Caco-2 (cell line): ENCODE data around the gene GJA5. TPM values are rescaled to one million over a fixed set of nuclear protein-coding genes. Genes with fewer than 3 reads are reported as not detected.

ENCODE experiments used
- BruUV-seq: library from RNA; stranded (reverse); fragments of 400-500 nt; replicated peaks from 2 replicates; lab custom pipeline; 2021; lab: Mats Ljungman, UMichigan
- CTCF ChIA-PET: fragments of 300-600 bp; sonication (Branson Sonifier 250); formaldehyde crosslinking; loops from one replicate; lab custom pipeline; 2022; ENCODE audit warnings: antibody characterized with exemption; lab: Charles Lee
- POLR2A ChIA-PET: fragments of 300-600 bp; sonication (Branson Sonifier 250); formaldehyde crosslinking; loops from one replicate; lab custom pipeline; 2022; ENCODE audit warnings: antibody characterized with exemption; lab: Charles Lee
- DNase-seq, 2 experiments: peaks; one replicate each; pipeline versions ENCODE4 v3.0.0 to v3.0.0-alpha.2; 2020 to 2022
- H3K27me3 ChIP-seq: replicated peaks from 2 replicates; pipeline ENCODE4 v1.6.0; 2011; ENCODE audit warnings: low read length; ENCODE audit not compliant: control insufficient read depth, insufficient read depth
- H3K36me3 ChIP-seq: 2 replicates; pipeline ENCODE4 v1.5.1; 2011; ENCODE audit warnings: low read length; ENCODE audit not compliant: control insufficient read depth, insufficient read depth
- H3K4me1 ChIP-seq: fragments of 250-450 bp; sonication (Bioruptor Pico); 2 replicates; pipeline ENCODE4 v1.5.1; 2020; ENCODE audit warnings: mild to moderate bottlenecking
- H3K4me3 ChIP-seq: 2 replicates; pipeline ENCODE4 v1.5.1; 2011; ENCODE audit warnings: low read depth, mild to moderate bottlenecking, control low read depth, low read length
- H3K9me3 ChIP-seq: fragments of 250-450 bp; sonication (Bioruptor Pico); 2 replicates; pipeline ENCODE4 v1.5.1; 2020; ENCODE audit warnings: mild to moderate bottlenecking, moderate library complexity
- H3K27ac Mint-ChIP-seq: one replicate; pipeline ENCODE4 v1.8.0; 2022; ENCODE audit warnings: mixed read lengths; ENCODE audit not compliant: unreplicated experiment
- H3K27me3 Mint-ChIP-seq: one replicate; pipeline ENCODE4 v1.8.0; 2022; ENCODE audit warnings: mixed read lengths; ENCODE audit not compliant: insufficient read depth, unreplicated experiment
- H3K36me3 Mint-ChIP-seq: one replicate; pipeline ENCODE4 v1.8.0; 2022; ENCODE audit warnings: mild to moderate bottlenecking, mixed read lengths; ENCODE audit not compliant: insufficient read depth, unreplicated experiment
- H3K4me1 Mint-ChIP-seq: one replicate; pipeline ENCODE4 v1.8.0; 2022; ENCODE audit warnings: low read depth, mixed read lengths; ENCODE audit not compliant: unreplicated experiment
- H3K4me3 Mint-ChIP-seq: one replicate; pipeline ENCODE4 v1.8.0; 2022; ENCODE audit warnings: mild to moderate bottlenecking, moderate library complexity, mixed read lengths; ENCODE audit not compliant: unreplicated experiment
- H3K9me3 Mint-ChIP-seq: one replicate; pipeline ENCODE4 v1.8.0; 2022; ENCODE audit warnings: mixed read lengths; ENCODE audit not compliant: unreplicated experiment
- intact Hi-C: fragments of 100-400 bp; cut with micrococcal nuclease; formaldehyde crosslinking; loops from one replicate; pipeline ENCODE4 v1.10.0; 2022; ENCODE audit not compliant: unreplicated experiment
- total RNA-seq: library from RNA; stranded (reverse); gene quantifications from 2 replicates; pipeline ENCODE4 v1.2.3, GENCODE V29; 2022
- TF ChIP-seq, protein P1 (sequence below), 2 experiments: fragments of 200-600 bp in 1 of 2; IDR thresholded peaks; 1 replicate in 1 of 2; 2 replicates in 1 of 2; pipeline versions ENCODE4 v1.5.1 to v1.8.0; 2011 to 2022; ENCODE audit warnings: antibody characterized with exemption in 1 of 2, control low read depth in 1 of 2, inconsistent platforms in 1 of 2, low read depth in 1 of 2, low read length in 1 of 2, mild to moderate bottlenecking in 1 of 2, moderate library complexity in 1 of 2; ENCODE audit not compliant: insufficient read depth in 1 of 2, severe bottlenecking in 1 of 2, unreplicated experiment in 1 of 2

The GJA5 gene
- total RNA-seq, 1 experiment from 2014 or later = 0.75 TPM

DNA sequence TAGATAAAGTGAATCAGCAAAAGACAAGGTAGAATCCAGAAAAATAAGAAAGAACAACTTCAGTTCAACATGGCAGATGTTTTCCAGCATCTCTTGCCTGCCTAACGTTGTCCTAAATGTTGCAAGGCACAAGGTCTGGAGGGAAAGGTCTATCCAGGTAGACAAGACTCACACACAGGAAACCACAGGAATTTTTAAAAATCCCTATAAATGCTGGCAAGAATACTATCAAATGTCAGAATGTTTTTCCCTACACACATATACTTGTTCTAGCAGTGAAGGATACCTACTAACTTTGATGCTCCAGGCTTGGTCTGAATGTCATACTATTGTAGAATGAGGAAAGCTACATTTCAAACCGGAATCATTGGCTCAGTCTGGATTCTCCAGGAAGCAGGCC, 10.6 kb downstream of the GJA5 start:
- Histone ChIP-seq H3K36me3 (no peaks in the 10 kb centered on the region), H3K4me1 (peaks cover 3% of the 10 kb centered on the region; the same call in 1 of the 2 replicates), H3K27me3 (no peaks in the 10 kb centered on the region), H3K4me3 (no peak overlapping the region), H3K9me3 (no peaks in the 10 kb centered on the region)
- no TSS peak for BruUV-seq
- no peak overlapping the region for H3K4me3 Mint-ChIP-seq
- no peak overlapping the region for H3K27ac Mint-ChIP-seq
- H3K9me3 Mint-ChIP-seq = peaks cover 10% of the 10 kb centered on the region
- no peaks in the 10 kb centered on the region for H3K36me3 Mint-ChIP-seq
- DNase-seq = no peak
- H3K4me1 Mint-ChIP-seq = no peaks in the 10 kb centered on the region
- H3K27me3 Mint-ChIP-seq = no peaks in the 10 kb centered on the region
- intact Hi-C loops = no loop called here
- TF ChIP-seq, protein P1, sequence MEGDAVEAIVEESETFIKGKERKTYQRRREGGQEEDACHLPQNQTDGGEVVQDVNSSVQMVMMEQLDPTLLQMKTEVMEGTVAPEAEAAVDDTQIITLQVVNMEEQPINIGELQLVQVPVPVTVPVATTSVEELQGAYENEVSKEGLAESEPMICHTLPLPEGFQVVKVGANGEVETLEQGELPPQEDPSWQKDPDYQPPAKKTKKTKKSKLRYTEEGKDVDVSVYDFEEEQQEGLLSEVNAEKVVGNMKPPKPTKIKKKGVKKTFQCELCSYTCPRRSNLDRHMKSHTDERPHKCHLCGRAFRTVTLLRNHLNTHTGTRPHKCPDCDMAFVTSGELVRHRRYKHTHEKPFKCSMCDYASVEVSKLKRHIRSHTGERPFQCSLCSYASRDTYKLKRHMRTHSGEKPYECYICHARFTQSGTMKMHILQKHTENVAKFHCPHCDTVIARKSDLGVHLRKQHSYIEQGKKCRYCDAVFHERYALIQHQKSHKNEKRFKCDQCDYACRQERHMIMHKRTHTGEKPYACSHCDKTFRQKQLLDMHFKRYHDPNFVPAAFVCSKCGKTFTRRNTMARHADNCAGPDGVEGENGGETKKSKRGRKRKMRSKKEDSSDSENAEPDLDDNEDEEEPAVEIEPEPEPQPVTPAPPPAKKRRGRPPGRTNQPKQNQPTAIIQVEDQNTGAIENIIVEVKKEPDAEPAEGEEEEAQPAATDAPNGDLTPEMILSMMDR (IDR thresholded peaks at IDR 0.05; ENCODE audit: insufficient read depth in 1 of 2, low read depth in 1 of 2, low read length in 1 of 2, severe bottlenecking in 1 of 2, unreplicated experiment in 1 of 2) = no peak
- CTCF ChIA-PET = no interaction called here
- POLR2A ChIA-PET = no interaction called here

DNA sequence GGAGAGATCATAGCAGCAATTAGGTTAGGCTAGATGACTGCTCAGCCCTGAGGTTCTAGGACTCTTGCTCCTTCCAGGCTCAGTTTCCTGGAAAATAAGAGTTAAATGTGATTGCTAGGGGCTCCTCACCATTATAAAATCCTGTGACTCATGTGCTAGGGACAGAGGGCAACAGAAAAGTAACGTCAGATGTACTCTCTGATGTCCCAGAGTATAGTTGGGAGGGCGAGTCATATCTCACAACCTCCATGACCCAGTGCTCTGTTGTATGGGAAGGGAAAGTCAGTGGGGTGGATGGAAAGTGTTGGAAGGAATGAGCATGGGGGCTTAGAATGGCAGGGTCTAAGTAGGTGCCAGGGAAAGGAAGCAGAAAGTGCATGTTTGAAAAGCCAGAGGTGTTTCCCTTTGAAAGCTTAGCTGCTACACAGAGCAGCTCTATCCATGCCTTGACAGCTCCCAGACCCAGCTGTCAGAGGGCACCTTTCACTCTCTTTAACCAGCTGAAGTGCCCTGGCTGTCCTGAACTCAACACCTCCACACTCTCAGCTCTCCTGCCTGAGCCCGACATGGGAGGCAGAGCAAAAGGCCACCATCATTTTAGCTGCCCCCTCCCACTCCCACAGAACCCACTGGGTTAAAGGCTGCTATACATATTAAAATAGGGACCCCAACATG, 11.6 kb downstream of the GJA5 start:
- Mint-ChIP-seq H3K27me3 (no peaks in the 10 kb centered on the region), H3K9me3 (peaks cover 10% of the 10 kb centered on the region), H3K4me1 (no peaks in the 10 kb centered on the region), H3K36me3 (no peaks in the 10 kb centered on the region), H3K27ac (no peak overlapping the region), H3K4me3 (no peak overlapping the region)
- BruUV-seq = no TSS peak
- Histone ChIP-seq H3K27me3 (no peaks in the 10 kb centered on the region), H3K36me3 (no peaks in the 10 kb centered on the region), H3K4me1 (no peaks in the 10 kb centered on the region; the same call in 1 of the 2 replicates), H3K4me3 (no peak overlapping the region), H3K9me3 (no peaks in the 10 kb centered on the region)
- ChIA-PET POLR2A (no interaction called here), CTCF (no interaction called here)
- TF ChIP-seq, protein P1 (IDR thresholded peaks at IDR 0.05; ENCODE audit: insufficient read depth in 1 of 2, low read depth in 1 of 2, low read length in 1 of 2, severe bottlenecking in 1 of 2, unreplicated experiment in 1 of 2) = no peak
- intact Hi-C loops = no loop called here
- no peak for DNase-seq

GRCh38 chr1:147747966-147748365, 12.4 kb downstream of the GJA5 start:
- H3K27ac Mint-ChIP-seq = no peak overlapping the region
- CTCF ChIA-PET = no interaction called here
- H3K36me3 ChIP-seq = no peaks in the 10 kb centered on the region
- intact Hi-C loops = no loop called here
- H3K36me3 Mint-ChIP-seq = no peaks in the 10 kb centered on the region
- no peak overlapping the region for H3K4me3 ChIP-seq
- no peaks in the 10 kb centered on the region for H3K4me1 Mint-ChIP-seq
- H3K9me3 Mint-ChIP-seq = peaks cover 10% of the 10 kb centered on the region
- no peaks in the 10 kb centered on the region for H3K27me3 ChIP-seq
- no TSS peak for BruUV-seq
- no peak for DNase-seq
- TF ChIP-seq, protein P1 (IDR thresholded peaks at IDR 0.05; ENCODE audit: insufficient read depth in 1 of 2, low read depth in 1 of 2, low read length in 1 of 2, severe bottlenecking in 1 of 2, unreplicated experiment in 1 of 2) = no peak
- H3K4me3 Mint-ChIP-seq = no peak overlapping the region
- POLR2A ChIA-PET = no interaction called here
- no peaks in the 10 kb centered on the region for H3K9me3 ChIP-seq
- no peaks in the 10 kb centered on the region; the same call in 1 of the 2 replicates for H3K4me1 ChIP-seq
- no peaks in the 10 kb centered on the region for H3K27me3 Mint-ChIP-seq
